Measurements from ENCODE around the gene RPL12.

RPL12 gene

DNA sequence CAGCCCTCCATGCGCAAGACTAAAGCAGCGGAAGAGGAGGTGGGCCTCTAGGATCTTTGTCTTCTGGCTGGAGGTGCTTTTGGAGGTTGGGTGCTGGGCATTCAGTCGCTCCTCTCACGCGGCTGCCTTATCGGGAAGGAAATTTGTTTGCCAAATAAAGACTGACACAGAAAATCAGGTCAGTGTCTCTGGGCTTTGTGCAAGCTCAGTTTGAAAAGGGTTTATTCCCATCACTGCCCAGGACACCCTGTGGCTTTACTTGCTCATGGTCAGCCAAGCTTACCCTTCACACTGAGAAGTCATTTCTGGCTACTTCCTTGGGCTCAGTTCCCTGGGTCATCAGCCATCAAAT is 43.7 kb downstream of the RPL12 start:
- FAIRE-seq (no peak), DNase-seq (ENCODE audit: insufficient read length, low spot score) (no peak)

GRCh38 chr9:127406799-127407491 is 44.3 kb downstream of the RPL12 start:
- FAIRE-seq = no peak
- DNase-seq (ENCODE audit: insufficient read length, low spot score) = no peak

DNA sequence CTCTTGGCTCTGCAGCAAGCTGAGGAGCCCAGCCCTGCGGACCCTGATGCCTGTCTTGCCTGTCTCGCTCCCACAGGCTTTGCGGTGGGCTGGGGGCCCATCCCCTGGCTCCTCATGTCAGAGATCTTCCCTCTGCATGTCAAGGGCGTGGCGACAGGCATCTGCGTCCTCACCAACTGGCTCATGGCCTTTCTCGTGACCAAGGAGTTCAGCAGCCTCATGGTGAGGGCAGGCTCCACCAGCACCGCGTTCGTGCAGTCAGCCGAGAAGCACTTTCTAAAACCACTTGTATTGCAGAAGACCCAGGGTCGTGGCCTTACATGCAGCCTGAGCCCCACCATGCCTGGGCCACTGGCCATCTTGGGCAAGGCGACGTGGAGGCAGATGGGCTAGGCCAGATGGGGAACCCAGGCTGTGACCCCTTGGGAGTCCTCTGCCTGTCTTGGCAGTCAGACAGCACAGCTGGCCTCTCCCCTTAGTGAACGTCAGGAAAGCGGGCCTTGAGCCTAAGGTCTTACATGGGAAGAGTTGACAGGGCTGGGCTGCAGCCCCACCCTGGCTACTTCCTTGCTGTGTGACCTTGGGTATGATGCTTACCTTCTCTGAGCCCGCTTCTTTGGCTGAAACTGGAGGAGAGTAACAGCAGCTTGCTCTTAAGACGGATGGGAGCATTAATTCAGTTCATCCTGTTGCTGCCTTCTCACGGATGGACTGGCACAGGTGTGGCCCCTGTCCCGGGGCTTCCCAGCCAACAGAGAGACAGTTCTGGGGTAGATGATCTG is 45.7 kb downstream of the RPL12 start:
- FAIRE-seq = no peak
- no peak for DNase-seq (ENCODE audit: insufficient read length, low spot score)

- DNase-seq (ENCODE audit: insufficient read length, low spot score) (no peak), FAIRE-seq (no peak)
These were observed 46.6 kb downstream of the RPL12 start for GRCh38 chr9:127404631-127405030.

DNA sequence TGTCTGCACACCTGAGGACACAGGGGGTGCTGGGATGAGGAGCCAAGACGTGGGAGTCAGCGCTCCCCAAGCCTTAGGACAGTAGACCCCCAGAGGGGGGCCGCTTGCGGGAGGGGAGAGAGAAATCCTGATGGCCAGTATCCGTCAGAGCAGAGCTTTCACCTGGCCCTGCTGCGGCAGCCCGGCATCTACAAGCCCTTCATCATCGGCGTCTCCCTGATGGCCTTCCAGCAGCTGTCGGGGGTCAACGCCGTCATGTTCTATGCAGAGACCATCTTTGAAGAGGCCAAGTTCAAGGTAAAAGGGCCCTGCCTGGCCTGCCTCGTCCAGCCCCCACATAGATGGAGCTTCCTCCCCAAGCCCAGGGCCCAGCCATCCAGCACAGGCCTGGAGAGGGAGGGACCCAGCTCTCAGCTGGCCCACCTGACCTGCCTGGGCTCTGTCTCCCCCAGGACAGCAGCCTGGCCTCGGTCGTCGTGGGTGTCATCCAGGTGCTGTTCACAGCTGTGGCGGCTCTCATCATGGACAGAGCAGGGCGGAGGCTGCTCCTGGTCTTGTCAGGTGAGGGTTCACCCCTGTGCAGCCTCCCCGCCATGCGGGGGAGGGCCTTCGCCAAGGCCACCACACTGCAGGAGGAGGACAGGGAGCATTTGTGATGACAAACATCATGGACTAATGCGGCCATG is 47.6 kb downstream of the RPL12 start:
- no peak for FAIRE-seq
- no peak for DNase-seq (ENCODE audit: insufficient read length, low spot score)

DNA sequence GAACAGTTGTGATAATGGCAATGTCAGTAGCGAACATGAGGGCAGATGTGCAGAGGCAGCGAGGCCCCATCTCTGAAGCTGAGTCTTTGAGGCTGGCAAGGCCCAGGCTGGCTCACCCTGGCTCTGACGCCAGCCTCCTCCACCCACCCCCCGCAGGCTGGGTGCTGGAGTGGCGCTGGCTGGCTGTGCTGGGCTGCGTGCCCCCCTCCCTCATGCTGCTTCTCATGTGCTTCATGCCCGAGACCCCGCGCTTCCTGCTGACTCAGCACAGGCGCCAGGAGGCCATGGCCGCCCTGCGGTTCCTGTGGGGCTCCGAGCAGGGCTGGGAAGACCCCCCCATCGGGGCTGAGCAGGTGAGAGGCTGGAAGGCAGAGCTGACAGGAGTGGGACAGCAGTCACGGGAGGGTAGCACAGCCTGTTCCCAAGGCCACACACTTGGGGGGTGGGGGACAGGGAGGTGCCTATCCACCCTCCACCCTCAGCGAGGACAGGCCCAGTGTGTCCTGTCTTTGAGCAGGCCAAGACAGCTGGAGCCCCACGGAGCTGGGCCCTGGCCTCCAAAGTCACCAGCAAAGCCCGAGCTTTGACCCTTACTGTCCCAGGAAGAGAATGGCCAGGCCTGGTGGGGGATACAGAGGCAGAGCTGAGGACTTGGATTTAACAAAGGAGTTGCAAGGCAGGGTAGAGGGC is 48.7 kb downstream of the RPL12 start:
- FAIRE-seq (peak; percentile 42), DNase-seq (ENCODE audit: insufficient read length, low spot score) (no peak)

DNA sequence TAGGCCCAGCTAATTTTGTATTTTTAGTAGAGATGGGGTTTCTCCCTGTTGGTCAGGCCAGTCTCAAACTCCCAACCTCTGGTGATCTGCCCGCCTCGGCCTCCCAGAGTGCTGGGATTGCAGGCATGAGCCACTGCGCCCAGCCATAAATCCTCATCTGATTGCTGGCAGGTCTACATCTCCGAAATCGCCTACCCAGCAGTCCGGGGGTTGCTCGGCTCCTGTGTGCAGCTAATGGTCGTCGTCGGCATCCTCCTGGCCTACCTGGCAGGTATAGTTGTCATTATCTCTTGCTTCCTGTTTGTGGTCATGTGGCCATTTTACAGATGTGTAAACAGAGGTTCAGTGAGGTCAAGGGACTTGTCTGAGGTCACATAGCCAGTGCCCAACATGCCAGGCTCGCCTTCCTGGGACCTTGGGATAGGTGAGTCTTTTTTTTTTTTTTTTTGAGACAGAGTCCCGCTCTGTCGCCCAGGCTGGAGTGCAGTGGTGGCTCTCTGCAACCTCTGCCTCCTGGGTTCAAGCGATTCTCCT is 51.4 kb downstream of the RPL12 start:
- DNase-seq (ENCODE audit: insufficient read length, low spot score) (no peak), FAIRE-seq (no peak)

GRCh38 chr9:127398715-127399400 is 52.3 kb downstream of the RPL12 start:
- DNase-seq (ENCODE audit: insufficient read length, low spot score) = no peak
- FAIRE-seq = no peak

GRCh38 chr9:127398275-127398647 is 52.9 kb downstream of the RPL12 start:
- no peak for DNase-seq (ENCODE audit: insufficient read length, low spot score)
- FAIRE-seq = no peak
